ENCODE data around the gene ENAH.
"Not testable (repeated sequence)": the region's sequence is repeated elsewhere in the genome, so short reads cannot be mapped to it uniquely, and the experiment has no call there.

DNA sequence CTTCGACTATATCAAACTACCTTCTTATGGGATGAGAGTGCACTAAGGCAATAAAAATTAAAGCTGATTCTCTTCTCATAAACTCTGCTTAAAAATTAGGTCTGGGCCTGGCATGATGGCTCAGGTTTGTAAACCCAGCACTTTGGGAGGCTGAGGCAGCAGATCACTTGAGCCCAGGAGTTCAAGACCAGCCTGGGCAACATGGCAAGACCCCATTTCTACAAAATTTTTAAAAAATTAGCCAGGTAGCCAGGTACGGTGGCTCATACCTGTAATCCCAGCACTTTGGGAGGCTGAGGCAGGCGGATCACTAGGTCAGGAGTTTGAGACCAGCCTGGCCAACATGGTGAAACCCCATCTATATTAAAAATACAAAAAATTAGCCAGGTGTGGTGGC is 3.3 kb upstream of the ENAH start:
- TF ChIP-seq, protein P1, sequence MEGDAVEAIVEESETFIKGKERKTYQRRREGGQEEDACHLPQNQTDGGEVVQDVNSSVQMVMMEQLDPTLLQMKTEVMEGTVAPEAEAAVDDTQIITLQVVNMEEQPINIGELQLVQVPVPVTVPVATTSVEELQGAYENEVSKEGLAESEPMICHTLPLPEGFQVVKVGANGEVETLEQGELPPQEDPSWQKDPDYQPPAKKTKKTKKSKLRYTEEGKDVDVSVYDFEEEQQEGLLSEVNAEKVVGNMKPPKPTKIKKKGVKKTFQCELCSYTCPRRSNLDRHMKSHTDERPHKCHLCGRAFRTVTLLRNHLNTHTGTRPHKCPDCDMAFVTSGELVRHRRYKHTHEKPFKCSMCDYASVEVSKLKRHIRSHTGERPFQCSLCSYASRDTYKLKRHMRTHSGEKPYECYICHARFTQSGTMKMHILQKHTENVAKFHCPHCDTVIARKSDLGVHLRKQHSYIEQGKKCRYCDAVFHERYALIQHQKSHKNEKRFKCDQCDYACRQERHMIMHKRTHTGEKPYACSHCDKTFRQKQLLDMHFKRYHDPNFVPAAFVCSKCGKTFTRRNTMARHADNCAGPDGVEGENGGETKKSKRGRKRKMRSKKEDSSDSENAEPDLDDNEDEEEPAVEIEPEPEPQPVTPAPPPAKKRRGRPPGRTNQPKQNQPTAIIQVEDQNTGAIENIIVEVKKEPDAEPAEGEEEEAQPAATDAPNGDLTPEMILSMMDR (conservative IDR thresholded peaks at IDR 0.05 in 1 of 2, IDR thresholded peaks at IDR 0.05 in 1 of 2; ENCODE audit: low read depth in 1 of 2, low read length in 2 of 2), result not testable (repeated sequence)
- TF ChIP-seq EZH2 (IDR thresholded peaks at IDR 0.05; ENCODE audit: low read length, missing control alignments), result not testable (repeated sequence)

Measured in fibroblast of lung (primary cell).